Medulla oblongata (tissue), 1 donor: ENCODE results near the gene PTPRB.

Source experiments
- DNase-seq: peaks from one replicate; pipeline ENCODE4 v3.0.0-alpha.2; 2015; ENCODE audit errors: extremely low spot score

The PTPRB gene

DNA sequence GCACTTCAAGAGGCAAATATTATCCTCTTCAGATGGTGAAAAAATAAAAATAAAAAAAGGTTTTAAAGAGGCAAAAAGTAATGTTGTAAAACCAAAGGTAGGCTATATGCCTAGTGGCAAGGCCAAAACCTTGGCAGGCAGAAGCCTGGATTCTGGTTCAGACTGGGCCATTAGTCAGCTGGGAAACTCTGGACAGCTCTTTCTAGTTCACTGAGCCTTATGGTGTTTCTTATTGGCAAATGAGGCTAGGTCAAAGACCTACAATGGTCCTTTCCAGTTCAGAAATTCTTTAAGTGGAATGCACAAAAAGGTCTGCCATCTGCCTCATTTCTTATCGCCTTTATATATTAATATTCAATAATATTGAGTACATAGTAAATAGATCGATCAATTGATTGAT lies 44.6 kb downstream of the PTPRB start:
- DNase-seq = no peak

DNA sequence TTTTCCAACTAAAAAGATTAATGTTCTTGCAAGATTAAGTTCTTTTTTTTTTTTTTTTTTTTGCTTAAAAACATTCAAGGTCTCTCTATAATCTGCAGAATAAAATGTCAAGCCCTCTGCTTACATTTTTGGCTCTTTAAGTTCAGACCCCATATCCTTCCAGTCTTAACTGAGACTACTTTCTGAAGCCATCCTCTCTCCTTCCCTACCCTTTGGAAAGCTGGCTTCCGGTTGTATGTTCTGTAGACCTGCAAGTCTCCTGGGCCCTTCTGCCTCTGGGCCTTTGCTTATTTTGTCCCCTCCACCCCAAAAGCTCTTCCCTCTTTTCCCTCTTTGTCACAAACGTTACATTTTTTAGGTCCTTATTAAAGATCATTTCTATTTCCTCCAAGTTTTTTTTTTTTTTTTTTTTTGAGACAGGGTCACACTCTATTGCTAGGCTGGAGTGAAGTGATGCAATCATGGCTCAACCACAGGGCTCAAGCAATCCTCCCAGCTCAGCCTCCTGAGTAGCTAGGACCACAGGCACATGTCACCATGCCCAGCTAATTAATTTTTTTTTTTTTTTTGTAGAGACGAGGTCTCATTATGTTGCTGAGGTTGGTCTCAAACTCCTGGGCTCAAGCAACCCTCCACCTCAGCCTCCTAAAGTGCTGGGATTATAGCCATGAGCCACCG lies 46.5 kb downstream of the PTPRB start:
- DNase-seq = no peak

DNA sequence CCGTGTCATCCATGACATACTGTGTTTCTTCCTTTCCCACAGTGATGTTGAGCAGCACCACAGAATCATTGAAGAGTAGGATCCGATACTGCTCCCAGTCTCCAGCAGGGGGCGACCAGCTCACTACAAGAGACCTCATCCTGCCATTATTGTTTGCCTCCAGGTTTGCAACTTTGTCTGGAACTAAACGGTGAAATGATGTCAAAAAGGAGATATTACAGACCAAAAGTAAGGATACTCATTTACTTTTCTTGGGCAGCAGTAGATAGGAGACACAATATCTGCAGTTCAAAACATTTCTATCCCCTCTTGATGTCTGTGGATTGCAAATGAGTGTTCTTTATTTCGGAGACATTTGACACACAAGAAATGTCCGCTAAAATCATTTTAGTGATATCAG lies 47.2 kb downstream of the PTPRB start:
- DNase-seq = peak; percentile 85

DNA sequence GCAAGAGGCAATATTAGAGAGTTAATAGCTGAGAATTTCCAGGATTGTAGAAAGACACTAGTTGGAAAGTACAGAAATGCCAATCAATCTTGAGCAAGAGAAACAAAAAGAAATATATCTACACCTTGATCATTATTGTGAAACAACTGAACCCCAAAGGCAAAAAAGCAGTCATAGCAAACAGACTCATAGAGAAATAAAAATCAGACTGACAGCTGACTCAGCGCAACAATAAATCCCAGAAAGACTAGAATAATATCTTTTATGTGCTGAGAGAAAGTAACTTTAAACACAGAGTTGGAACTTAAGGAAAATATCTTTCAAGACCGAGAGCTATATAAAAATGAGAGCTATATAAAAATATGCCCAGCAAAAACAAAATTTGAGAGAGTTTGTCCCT lies 52.9 kb downstream of the PTPRB start:
- DNase-seq = no peak

DNA sequence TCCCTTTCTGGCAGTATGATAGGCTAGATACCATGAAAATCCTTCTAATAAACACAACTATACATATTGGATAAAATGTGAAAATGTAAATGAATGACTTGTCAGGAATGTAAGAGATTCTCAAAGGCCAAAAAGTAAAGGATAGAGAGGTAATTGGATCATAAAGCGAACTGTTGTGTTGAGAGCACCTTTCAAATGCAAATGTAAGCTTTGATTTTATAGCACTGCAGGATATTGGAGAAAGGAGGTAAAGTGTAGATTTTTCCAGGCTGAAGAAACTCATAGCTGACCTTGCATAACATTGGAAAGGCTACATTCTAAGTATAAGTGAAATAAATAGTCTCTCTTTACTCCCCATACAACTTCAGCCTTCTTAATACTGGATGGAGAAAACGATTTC lies 54.0 kb downstream of the PTPRB start:
- no peak for DNase-seq

DNA sequence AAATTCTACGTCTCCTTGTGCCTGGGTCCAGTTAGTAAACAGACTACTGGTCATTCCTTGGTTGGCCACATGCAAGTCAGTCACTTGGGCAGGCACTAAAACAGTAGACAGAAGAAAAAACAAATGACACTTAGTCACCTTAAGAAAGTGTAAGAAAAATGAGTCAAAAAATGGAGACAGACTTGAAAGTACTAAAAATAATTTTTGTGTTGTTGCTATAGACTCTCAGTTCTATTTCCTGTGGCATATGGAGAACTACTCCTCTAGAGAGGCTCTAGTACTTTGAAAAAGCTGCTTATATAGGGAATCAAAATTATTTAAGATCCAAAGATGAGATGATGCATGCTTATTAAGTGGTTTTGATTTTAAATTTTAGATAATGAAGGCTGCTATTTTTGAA lies 56.0 kb downstream of the PTPRB start:
- DNase-seq = no peak

DNA sequence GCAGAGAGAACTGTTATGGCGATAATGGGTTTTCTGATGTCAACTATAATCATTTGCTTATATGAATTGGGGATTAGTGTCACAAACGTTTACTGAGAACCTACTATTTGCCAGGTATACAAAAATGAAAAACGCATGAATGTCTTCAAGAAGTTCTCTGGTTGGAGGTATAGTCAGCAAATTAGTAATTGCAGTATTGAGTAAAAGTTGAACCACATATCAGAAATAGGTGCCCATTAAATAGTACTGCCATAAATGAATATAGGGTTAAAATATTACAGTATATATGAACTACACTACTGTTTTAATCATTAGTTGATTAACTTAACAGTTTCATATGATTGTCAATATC lies 60.0 kb downstream of the PTPRB start:
- DNase-seq = no peak

DNA sequence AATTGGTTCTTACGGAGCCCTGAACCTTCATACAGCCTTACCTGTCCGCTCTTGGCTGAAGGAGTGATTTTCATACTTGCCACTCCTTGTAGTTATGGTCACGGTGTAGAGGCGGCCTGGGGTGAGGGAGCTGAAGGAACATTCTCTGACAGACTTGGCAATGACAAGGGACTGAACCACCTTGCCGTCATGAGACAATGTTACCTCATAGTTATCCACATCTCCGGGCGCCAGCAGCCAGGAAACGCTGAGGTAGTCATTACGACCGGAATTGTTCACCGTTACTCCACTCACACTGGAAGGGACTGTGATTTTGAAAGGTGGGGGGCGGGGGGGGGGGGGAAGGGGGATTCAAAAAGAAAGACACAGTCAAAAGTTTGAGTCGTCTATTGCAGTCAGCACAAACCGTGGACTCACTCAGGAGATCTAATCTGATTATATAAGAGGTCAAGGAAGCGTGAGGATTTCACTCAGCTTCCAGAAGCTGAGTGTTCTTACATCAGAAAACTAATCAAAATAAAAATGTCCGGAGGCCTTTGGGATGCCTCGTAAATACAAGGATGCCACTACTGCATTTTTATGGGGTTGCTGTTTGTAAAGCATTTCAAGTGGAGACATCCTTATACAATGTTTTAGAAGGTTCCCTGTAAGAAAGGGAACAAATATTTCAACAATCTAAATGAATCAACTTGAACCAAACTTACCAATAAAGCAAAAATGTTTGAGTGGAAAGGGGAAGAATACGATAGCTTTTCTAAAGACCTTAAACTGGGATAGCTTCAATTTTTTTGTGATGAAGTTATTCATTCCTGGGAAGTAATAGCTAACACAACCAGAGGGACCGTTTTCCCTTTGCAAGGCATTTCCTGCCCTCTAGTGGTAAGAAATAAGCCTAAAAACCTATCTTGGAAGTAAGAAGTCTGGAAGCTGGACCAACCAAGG lies 60.6 kb downstream of the PTPRB start:
- peak; percentile 93 for DNase-seq

DNA sequence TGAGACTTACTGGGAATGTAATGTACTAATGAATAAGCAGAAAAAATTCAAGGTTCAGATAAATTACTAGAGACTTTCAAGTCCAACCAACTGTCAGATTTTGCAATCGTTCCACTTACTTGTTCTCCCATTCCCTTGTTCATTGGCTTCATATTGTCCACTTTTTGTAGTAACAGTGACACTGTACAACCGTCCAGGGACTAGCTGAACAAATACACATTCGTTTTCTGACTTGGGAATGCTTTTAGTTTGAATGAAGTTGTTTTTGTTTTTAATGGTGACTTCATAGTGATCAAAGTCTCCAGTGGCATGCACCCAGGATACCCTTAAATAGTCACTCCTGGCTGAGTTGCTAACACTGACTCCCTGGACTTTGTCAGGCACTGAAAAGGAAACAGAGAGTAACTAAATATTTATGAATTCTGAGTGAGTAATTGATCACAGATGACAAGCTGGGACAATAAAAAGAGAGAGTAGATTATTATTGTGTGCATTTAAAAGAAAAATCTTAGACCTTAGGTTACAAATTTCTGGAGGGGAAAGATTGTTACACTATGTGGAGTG lies 65.4 kb downstream of the PTPRB start:
- DNase-seq = no peak

DNA sequence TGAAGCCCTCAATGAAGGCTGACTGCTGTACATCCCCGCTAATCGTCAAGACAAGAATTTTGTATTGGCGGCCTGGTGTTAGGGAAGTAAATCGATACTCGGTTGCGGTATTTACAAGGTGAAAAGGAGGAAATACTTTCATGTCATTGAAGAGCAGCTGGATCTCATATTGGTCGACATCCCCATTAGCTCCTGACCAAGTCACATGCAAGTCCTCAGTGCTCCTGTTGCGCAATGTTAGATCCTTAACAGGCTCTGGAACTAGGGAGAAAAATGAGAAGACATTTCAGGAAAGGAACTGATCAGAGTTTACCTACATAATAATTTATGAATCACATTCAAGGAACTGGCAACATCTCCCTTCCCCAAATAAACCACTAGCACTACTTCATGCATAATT lies 66.2 kb downstream of the PTPRB start:
- DNase-seq = no peak

DNA sequence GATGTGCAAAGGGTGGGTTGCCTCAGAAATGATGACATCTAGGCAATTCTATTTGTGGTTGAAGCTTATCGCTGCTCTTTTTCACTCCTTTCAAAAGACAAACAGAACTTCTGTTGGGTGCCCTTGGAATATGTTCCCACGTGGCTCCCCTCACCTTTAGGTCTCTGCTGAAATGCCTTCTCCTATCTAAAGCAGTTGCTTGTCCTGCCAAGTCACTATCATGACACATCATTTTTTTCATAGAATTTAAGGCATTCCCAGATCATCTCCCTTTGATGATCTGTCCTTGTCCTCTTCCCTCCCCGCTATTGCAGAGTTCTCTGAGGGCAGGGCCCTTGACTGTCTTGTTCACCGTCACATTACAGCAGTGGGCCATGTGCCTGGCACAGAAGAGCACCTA lies 75.7 kb downstream of the PTPRB start:
- DNase-seq = no peak

DNA sequence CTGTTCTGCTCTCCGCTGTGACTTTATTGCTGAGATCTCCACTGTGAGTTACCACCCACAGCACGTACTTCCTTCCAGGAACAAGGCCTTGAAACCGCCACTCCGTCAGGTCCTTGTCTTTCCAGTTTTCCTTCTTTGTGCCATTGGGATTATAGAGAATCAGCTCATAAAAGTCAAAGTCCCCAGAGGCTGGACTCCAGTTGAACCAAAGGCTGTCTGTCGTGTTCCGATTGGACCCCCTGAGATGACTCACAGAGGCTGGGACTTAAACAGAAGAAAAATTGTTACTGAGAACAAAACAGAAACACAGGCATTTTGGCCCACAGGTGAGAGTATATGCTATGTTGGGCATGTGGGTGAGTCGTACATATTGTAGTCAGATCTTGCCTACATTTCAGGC lies 76.6 kb downstream of the PTPRB start:
- DNase-seq = no peak

DNA sequence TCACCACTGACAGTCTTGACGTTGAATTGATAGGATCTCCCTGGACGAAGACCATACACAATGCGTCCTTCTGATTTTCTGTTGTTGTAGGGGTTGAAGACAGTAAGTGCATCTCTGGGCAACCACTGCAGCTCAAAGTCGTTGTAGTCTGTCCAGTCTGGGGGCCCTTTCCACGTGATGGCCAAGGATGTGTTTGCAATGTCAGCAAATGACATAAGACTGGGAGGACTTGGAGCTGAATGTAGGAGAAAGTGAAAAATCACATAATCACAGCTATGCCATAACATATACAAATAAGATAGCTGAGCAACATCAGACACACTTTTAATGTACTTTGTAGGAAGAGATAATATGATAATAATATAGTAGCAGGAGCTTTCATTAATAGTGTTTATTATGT lies 77.8 kb downstream of the PTPRB start:
- no peak for DNase-seq

DNA sequence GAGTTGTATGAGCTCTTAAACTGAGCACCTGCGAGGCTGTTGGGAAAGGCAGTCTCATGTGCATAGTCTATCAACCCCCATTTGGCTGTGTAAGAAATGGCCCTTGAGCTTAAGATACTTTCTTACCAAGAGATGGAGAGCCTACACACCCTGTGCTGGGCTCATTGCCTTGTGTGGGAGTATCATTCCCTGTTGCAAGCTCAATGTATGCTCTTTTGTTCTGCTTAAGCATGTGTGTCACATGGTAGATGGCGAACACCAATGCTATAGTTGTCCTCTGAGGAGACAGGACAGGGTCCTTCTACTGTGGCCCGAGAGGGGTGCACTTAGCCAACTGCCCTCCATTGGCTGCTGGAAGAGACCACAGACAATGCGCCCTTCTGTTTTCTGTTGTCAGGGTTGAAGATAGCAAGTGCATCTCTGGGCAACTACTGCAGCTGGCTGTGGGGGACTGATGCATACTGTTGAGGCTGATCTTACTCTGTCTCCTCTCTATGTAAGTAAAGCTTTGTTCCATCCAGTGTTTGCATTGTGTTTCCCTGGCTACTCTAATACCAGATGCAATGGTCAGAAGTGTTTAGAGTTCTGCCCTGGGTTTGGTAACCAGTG lies 79.5 kb downstream of the PTPRB start:
- peak; percentile 90 for DNase-seq

DNA sequence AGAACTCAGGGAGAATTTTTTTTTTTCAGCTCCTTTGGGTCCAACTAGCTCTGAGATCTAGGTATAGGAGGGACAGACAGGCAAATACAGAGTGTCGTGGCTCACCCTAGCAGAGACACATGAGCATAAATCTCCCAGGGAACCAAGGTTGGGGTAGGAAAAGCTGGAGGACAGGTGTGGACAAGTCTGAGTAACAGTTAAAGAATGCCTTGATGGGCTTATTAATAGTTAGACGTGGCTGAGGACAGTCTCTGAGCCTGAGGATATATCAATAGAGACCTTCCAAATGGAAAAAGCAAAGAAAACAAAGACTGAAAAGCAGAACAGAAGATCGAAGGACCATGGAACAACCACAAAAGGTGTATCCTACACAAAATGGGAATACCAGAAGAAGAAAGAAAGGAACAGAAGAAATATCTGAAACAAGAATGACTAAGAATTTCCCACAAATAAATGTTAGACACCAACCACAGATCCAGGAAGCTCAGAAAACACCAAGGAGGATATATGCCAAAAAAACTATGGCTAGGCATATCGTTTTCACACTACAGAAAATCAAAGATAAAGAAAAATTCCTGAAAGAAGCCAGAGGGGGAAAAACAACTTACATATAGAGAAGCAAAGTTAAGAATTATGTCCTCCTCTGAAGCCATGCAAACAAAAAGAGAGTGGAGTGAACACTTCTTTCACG lies 80.9 kb downstream of the PTPRB start:
- DNase-seq = no peak

DNA sequence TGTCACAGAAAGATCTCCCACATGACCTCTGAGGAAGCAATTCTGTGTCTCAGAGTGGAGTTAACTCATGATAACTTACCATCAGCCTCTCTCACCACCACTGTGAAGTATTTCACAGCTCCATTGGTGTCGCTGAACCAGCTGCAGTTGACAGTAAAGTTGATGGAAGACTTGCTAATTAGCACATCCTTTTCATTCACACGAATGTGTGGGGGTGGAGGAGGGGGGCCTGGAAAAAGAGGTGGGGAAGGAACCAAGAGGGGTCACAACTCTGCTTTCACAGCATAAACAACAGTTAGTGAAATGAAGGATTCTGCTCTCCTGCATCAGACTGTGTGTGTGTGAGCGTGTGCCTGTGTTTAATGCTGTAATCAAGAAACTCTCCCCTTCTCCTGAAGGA lies 82.1 kb downstream of the PTPRB start:
- no peak for DNase-seq

DNA sequence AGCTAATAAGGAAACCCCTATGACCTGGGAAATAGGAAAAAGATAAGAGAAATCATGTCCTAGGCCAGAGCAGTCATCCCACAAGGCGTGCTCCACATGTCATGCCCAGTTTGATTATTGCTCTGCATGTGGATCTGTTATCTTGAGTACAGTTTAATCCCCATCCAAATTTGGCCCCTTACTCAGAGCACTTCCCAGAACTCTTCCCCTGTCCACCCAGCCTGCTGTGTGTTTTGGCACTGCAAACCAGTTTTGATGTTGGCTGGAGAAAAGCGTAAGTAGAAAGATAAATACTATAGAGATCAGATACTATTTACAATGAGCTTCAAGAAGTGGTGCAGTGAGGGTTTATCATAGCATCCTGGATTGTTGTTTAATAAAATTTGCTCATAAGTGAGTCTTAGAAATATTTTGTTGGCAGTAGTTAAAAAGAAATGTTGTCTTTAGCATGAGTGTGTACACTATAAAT lies 83.8 kb downstream of the PTPRB start:
- no peak for DNase-seq

DNA sequence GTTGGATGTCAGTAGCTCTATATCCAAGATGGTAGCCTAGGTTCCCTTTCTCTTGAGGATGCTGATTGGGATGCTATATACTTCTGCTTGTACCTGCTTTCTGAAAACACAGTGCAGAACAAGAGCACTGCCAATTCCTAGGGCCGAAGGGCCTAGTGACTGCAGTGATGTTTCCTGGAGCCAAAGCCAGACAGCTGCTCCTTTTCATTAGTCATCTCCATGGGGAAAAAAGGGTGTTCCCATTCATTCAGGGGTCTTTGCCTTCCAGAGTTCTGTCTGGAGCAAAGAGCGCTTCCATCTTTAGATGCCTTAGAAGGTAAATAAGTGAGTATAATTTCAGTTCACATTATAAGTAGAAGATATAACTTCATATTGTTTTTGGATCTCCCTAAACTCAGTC lies 85.5 kb downstream of the PTPRB start:
- DNase-seq = no peak

DNA sequence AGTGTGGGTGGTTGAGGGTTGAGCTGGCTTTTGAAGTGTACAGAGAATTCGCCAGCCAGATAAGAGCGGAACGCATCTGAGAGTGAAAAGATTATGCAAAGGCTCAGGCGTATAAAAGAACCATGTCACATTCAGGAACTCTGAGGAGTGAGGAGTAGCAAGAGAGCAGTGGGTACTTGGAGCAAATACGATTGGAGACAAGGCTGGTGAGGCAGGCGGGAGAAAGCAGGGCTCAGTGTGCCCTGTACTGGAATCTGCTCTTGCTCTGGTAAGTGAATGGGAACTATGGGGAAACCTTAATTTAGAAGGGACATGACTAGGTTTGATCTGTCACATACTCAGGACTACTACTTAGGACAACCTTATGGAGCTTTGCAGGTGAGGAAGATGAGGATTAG lies 87.0 kb downstream of the PTPRB start:
- no peak for DNase-seq

DNA sequence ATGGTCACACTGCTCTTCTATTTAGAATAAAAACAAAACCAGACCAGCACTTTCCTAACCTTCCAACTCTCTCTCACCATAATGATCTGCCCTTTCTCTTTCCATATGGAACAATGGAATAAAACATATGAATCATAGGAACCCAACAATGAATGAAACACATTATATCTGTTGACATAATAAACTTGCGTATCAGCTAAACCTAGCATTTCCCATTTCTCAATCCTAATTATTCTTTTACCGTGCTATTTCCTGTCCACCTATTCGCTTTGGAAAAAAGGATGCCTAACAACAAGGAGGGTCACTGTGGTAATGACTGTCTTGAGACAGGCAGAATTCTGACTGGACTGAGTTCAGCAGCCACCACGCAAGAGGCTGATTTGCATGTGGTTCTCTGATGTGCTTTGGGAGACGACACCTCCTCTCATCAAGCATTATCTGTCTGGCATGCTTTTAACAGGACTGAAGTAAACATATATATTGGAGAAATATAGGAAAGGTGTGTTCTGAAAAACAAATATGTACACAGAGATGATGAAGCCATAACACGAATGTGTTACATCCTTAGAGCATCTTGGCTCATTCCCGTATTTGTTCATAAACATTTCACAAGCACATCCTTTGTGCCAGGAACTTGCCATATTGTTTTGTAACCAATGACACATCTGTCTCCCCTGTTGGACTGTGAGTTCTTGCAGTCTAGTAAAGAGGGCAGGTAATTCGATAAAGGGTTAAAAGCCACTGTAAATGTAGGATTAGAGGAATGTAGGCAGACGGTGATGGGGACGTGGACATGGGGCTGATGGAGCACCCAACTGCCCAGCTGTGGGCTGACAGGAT lies 87.7 kb downstream of the PTPRB start:
- DNase-seq = no peak

DNA sequence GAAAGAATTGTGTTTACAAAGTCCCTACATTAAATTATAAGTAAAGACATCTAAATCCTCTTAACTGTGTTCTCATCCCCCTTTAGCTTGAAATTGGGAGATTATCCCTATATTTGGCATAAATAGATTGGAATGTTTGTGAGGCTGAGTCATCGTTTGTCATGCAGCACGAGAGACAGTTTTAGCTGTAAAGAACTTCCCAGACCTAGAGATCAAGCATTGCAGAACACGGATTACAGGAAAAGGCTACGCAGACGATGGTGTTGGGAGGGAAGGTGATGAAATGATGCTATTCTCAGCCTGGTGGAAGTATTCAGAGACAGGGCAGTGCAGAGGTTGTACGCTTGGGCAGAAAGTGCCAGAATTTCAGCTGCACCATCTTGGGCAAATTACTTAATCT lies 93.8 kb downstream of the PTPRB start:
- no peak for DNase-seq
